ENCODE data around the gene TPTE2. TPM values are rescaled to one million over a fixed set of nuclear protein-coding genes. Genes with fewer than 3 reads are reported as not detected.
"Not testable (repeated sequence)": the region's sequence is repeated elsewhere in the genome, so short reads cannot be mapped to it uniquely, and the experiment has no call there.

Gene TPTE2
- total and polyA plus RNA-seq, 2 donors (not counting 1 experiment from before 2014, with no cell fraction given): not detected

- Histone ChIP-seq H3K79me2 (ENCODE audit: control insufficient read depth, insufficient read depth, low read length) (no peaks in the 10 kb centered on the region), H4K20me1 (ENCODE audit: control insufficient read depth, extremely low read depth, insufficient read depth, low read length) (no peaks in the 10 kb centered on the region), H2AFZ (ENCODE audit: low read length) (no peak overlapping the region), H3K27ac (ENCODE audit: insufficient read depth, low read length) (no peak overlapping the region), H3K4me2 (ENCODE audit: extremely low read depth, insufficient read depth, low read length) (no peak overlapping the region), H3K4me3 (replicated peaks in 1 of 4; ENCODE audit: control extremely low read depth in 1 of 4, insufficient read depth in 1 of 4, low read depth in 3 of 4, low read length in 4 of 4) (no peak overlapping the region), H3K9ac (ENCODE audit: insufficient read depth, low read length) (no peak overlapping the region), H3K36me3 (ENCODE audit: control insufficient read depth, insufficient read depth, low read length) (no peaks in the 10 kb centered on the region), H3K4me1 (ENCODE audit: control insufficient read depth, extremely low read depth, insufficient read depth, low read length) (no peaks in the 10 kb centered on the region), H3K27me3 (ENCODE audit: control insufficient read depth, insufficient read depth, low read length) (no peaks in the 10 kb centered on the region), H3K9me3 (ENCODE audit: control insufficient read depth, insufficient read depth, low read depth, low read length) (no peaks in the 10 kb centered on the region)
- TF ChIP-seq, protein P1, sequence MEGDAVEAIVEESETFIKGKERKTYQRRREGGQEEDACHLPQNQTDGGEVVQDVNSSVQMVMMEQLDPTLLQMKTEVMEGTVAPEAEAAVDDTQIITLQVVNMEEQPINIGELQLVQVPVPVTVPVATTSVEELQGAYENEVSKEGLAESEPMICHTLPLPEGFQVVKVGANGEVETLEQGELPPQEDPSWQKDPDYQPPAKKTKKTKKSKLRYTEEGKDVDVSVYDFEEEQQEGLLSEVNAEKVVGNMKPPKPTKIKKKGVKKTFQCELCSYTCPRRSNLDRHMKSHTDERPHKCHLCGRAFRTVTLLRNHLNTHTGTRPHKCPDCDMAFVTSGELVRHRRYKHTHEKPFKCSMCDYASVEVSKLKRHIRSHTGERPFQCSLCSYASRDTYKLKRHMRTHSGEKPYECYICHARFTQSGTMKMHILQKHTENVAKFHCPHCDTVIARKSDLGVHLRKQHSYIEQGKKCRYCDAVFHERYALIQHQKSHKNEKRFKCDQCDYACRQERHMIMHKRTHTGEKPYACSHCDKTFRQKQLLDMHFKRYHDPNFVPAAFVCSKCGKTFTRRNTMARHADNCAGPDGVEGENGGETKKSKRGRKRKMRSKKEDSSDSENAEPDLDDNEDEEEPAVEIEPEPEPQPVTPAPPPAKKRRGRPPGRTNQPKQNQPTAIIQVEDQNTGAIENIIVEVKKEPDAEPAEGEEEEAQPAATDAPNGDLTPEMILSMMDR (conservative IDR thresholded peaks at IDR 0.05 in 1 of 2, IDR thresholded peaks at IDR 0.05 in 1 of 2; ENCODE audit: low read depth in 1 of 2, low read length in 2 of 2): no peak
- TF ChIP-seq EZH2 (IDR thresholded peaks at IDR 0.05; ENCODE audit: low read length, missing control alignments): no peak
- DNase-seq (ENCODE audit: low read depth in 2 of 2): no peak
These were observed 253 bp upstream of the TPTE2 start for GRCh38 chr13:19561585-19561984.

GRCh38 chr13:19560672-19561071 lies 660 bp downstream of the TPTE2 start:
- H3K79me2 ChIP-seq (ENCODE audit: control insufficient read depth, insufficient read depth, low read length); H3K4me2 ChIP-seq (ENCODE audit: extremely low read depth, insufficient read depth, low read length); H3K4me3 ChIP-seq (replicated peaks in 1 of 4; ENCODE audit: control extremely low read depth in 1 of 4, insufficient read depth in 1 of 4, low read depth in 3 of 4, low read length in 4 of 4); H3K27ac ChIP-seq (ENCODE audit: insufficient read depth, low read length); H3K36me3 ChIP-seq (ENCODE audit: control insufficient read depth, insufficient read depth, low read length); H3K27me3 ChIP-seq (ENCODE audit: control insufficient read depth, insufficient read depth, low read length); H3K9me3 ChIP-seq (ENCODE audit: control insufficient read depth, insufficient read depth, low read depth, low read length); H3K9ac ChIP-seq (ENCODE audit: insufficient read depth, low read length); H4K20me1 ChIP-seq (ENCODE audit: control insufficient read depth, extremely low read depth, insufficient read depth, low read length); H2AFZ ChIP-seq (ENCODE audit: low read length); DNase-seq (ENCODE audit: low read depth in 2 of 2); H3K4me1 ChIP-seq (ENCODE audit: control insufficient read depth, extremely low read depth, insufficient read depth, low read length): not testable (repeated sequence)

- not testable (repeated sequence) for H3K27me3 ChIP-seq (ENCODE audit: control insufficient read depth, insufficient read depth, low read length); H3K27ac ChIP-seq (ENCODE audit: insufficient read depth, low read length); H4K20me1 ChIP-seq (ENCODE audit: control insufficient read depth, extremely low read depth, insufficient read depth, low read length); H3K4me2 ChIP-seq (ENCODE audit: extremely low read depth, insufficient read depth, low read length); H3K4me3 ChIP-seq (replicated peaks in 1 of 4; ENCODE audit: control extremely low read depth in 1 of 4, insufficient read depth in 1 of 4, low read depth in 3 of 4, low read length in 4 of 4); DNase-seq (ENCODE audit: low read depth in 2 of 2); H3K4me1 ChIP-seq (ENCODE audit: control insufficient read depth, extremely low read depth, insufficient read depth, low read length); H3K9ac ChIP-seq (ENCODE audit: insufficient read depth, low read length); H2AFZ ChIP-seq (ENCODE audit: low read length); H3K79me2 ChIP-seq (ENCODE audit: control insufficient read depth, insufficient read depth, low read length); H3K9me3 ChIP-seq (ENCODE audit: control insufficient read depth, insufficient read depth, low read depth, low read length); H3K36me3 ChIP-seq (ENCODE audit: control insufficient read depth, insufficient read depth, low read length)
These were observed 1.6 kb downstream of the TPTE2 start for GRCh38 chr13:19559739-19560138.

- H3K27ac ChIP-seq (ENCODE audit: insufficient read depth, low read length); H3K4me2 ChIP-seq (ENCODE audit: extremely low read depth, insufficient read depth, low read length); H3K9me3 ChIP-seq (ENCODE audit: control insufficient read depth, insufficient read depth, low read depth, low read length); H3K4me3 ChIP-seq (replicated peaks in 1 of 4; ENCODE audit: control extremely low read depth in 1 of 4, insufficient read depth in 1 of 4, low read depth in 3 of 4, low read length in 4 of 4); H3K36me3 ChIP-seq (ENCODE audit: control insufficient read depth, insufficient read depth, low read length); H3K9ac ChIP-seq (ENCODE audit: insufficient read depth, low read length); DNase-seq (ENCODE audit: low read depth in 2 of 2); H2AFZ ChIP-seq (ENCODE audit: low read length); H4K20me1 ChIP-seq (ENCODE audit: control insufficient read depth, extremely low read depth, insufficient read depth, low read length); H3K4me1 ChIP-seq (ENCODE audit: control insufficient read depth, extremely low read depth, insufficient read depth, low read length); H3K79me2 ChIP-seq (ENCODE audit: control insufficient read depth, insufficient read depth, low read length); H3K27me3 ChIP-seq (ENCODE audit: control insufficient read depth, insufficient read depth, low read length): not testable (repeated sequence)
These were observed 4.0 kb downstream of the TPTE2 start for GRCh38 chr13:19557287-19557686.

GRCh38 chr13:19549245-19549644 lies 12.1 kb downstream of the TPTE2 start:
- H3K4me2 ChIP-seq (ENCODE audit: extremely low read depth, insufficient read depth, low read length); H3K36me3 ChIP-seq (ENCODE audit: control insufficient read depth, insufficient read depth, low read length); H3K79me2 ChIP-seq (ENCODE audit: control insufficient read depth, insufficient read depth, low read length); H3K4me1 ChIP-seq (ENCODE audit: control insufficient read depth, extremely low read depth, insufficient read depth, low read length); H3K9me3 ChIP-seq (ENCODE audit: control insufficient read depth, insufficient read depth, low read depth, low read length); H3K27me3 ChIP-seq (ENCODE audit: control insufficient read depth, insufficient read depth, low read length); H3K27ac ChIP-seq (ENCODE audit: insufficient read depth, low read length); H2AFZ ChIP-seq (ENCODE audit: low read length); H3K9ac ChIP-seq (ENCODE audit: insufficient read depth, low read length); H3K4me3 ChIP-seq (replicated peaks in 1 of 4; ENCODE audit: control extremely low read depth in 1 of 4, insufficient read depth in 1 of 4, low read depth in 3 of 4, low read length in 4 of 4); H4K20me1 ChIP-seq (ENCODE audit: control insufficient read depth, extremely low read depth, insufficient read depth, low read length): not testable (repeated sequence)
- DNase-seq (ENCODE audit: low read depth in 2 of 2): peak in 1 of 2 donors; percentile 1

DNA sequence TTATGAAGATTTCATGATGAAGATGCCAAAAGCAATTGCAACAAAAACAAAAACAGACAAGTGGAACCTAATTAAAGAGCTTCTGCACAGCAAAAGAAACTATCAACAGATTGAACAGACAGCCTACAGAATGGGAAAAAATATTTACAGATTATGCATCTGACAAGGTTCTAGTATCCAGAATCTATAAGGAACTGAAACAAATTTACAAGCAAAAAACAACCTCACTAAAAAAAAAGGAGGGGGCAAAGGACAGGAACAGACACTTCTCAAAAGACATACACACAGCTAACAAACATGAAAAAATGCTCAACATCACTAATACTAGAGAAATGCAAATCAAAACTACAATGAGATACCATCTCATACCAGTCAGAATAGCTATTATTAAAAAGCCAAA lies 35.7 kb downstream of the TPTE2 start:
- not testable (repeated sequence) for H3K27me3 ChIP-seq (ENCODE audit: control insufficient read depth, insufficient read depth, low read length); H3K27ac ChIP-seq (ENCODE audit: insufficient read depth, low read length); DNase-seq (ENCODE audit: low read depth in 2 of 2); H2AFZ ChIP-seq (ENCODE audit: low read length); H3K4me1 ChIP-seq (ENCODE audit: control insufficient read depth, extremely low read depth, insufficient read depth, low read length); H3K79me2 ChIP-seq (ENCODE audit: control insufficient read depth, insufficient read depth, low read length); H3K4me3 ChIP-seq (replicated peaks in 1 of 4; ENCODE audit: control extremely low read depth in 1 of 4, insufficient read depth in 1 of 4, low read depth in 3 of 4, low read length in 4 of 4); H3K4me2 ChIP-seq (ENCODE audit: extremely low read depth, insufficient read depth, low read length); H4K20me1 ChIP-seq (ENCODE audit: control insufficient read depth, extremely low read depth, insufficient read depth, low read length); H3K36me3 ChIP-seq (ENCODE audit: control insufficient read depth, insufficient read depth, low read length); H3K9ac ChIP-seq (ENCODE audit: insufficient read depth, low read length); H3K9me3 ChIP-seq (ENCODE audit: control insufficient read depth, insufficient read depth, low read depth, low read length)

All from fibroblast of lung (primary cell).